Fibroblast of mammary gland (primary cell): ENCODE results near the gene GRB7.
"Not testable (repeated sequence)": the region's sequence is repeated elsewhere in the genome, so short reads cannot be mapped to it uniquely, and the experiment has no call there.

Experiments used
- DNase-seq: peaks from one replicate; pipeline ENCODE4 v3.0.0-alpha.2; 2010; ENCODE audit warnings: low read depth
- H3K4me3 ChIP-seq: 2 replicates; pipeline ENCODE4 v1.5.1; 2011; ENCODE audit warnings: low read depth, mild to moderate bottlenecking, low read length, moderate library complexity; ENCODE audit not compliant: control insufficient read depth
- CTCF ChIP-seq: conservative IDR thresholded peaks from 2 replicates; pipeline ENCODE4 v1.5.1; 2011; ENCODE audit warnings: low read depth, low read length, inconsistent platforms; ENCODE audit not compliant: control insufficient read depth, insufficient read depth

GRB7 gene

GRCh38 chr17:39697961-39698360 lies 39.8 kb upstream of the GRB7 start:
- no peak for DNase-seq
- TF ChIP-seq CTCF: no peak
- no peak overlapping the region for H3K4me3 ChIP-seq

- H3K4me3 ChIP-seq: peak overlapping the region; percentile 66
- DNase-seq: not testable (repeated sequence)
Measured at GRCh38 chr17:39699157-39699817, 38.5 kb upstream of the GRB7 start.

- no peak for TF ChIP-seq CTCF
- H3K4me3 ChIP-seq: peak within 1 kb of the TSS; percentile 66
- peak; percentile 71 for DNase-seq
Measured at GRCh38 chr17:39699818-39700147, 38.0 kb upstream of the GRB7 start, which contains the start of gene ERBB2. Gene ERBB2, plus strand, starts transcription at chr17:39700064. Its CDS starts 175 bp downstream, at chr17:39700239.

GRCh38 chr17:39700148-39700987 lies 37.4 kb upstream of the GRB7 start:
- H3K4me3 ChIP-seq: peak overlapping the region; percentile 66
- no peak for DNase-seq
- no peak for TF ChIP-seq CTCF

GRCh38 chr17:39701012-39701783 lies 36.5 kb upstream of the GRB7 start:
- H3K4me3 ChIP-seq: peak overlapping the region; percentile 66
- TF ChIP-seq CTCF: no peak
- DNase-seq: no peak

- TF ChIP-seq CTCF: no peak
- no peak for DNase-seq
- no peak overlapping the region for H3K4me3 ChIP-seq
Measured at GRCh38 chr17:39701784-39702422, 35.8 kb upstream of the GRB7 start.
